Measurements from ENCODE around the gene MEAK7. TPM values are rescaled to one million over a fixed set of nuclear protein-coding genes. Genes with fewer than 3 reads are reported as not detected.

MEAK7 gene
- total RNA-seq, 4 donors from 2014 or later: 9.2 to 15.9 (median 14.3) TPM

DNA sequence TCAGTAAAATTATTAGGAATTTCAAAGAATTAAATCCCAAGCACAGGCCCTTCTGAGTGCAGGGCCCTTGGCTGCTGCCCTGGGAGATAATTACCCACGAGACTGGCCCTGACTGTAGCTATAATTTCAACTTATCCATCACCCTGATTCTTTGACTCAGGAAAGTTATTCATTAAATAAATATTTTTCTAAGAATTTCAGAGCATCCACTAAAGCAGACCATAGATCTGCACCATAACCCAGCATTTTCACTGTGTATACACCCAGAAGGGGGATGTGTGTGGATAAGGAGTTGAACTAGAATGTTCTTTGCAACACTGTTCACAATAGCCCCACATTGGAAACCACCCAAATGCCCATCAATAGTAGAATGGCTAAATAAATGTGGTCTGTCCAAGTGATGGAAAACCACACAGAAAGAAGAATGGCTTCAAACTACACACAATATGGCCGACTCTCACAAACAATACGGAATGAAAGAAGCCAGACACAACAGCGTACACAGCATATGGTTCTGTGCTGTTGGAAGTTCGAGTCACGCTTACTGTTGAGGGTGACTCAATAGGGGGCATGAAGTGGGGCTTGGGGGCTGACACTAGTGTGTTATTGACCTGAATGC lies 33.9 kb upstream of the MEAK7 start:
- peaks cover 0 to under 1% (median 0%) of the 10 kb centered on the region in 4 donors for H3K9me3 ChIP-seq
- 45 to 65% methylated on average over 6 of the region's 6 CpGs for WGBS, 2 donors
- H3K27me3 ChIP-seq: no peaks in the 10 kb centered on the region
- peaks cover 0 to 15% (median 7%) of the 10 kb centered on the region in 4 donors for H3K4me1 ChIP-seq
- H3K36me3 ChIP-seq: no peaks in the 10 kb centered on the region
- DNase-seq (ENCODE audit: low spot score in 2 of 2): no peak
- no peak overlapping the region for H3K4me3 ChIP-seq
- peak overlapping the region in 1 of 4 donors; percentile 40 for H3K27ac ChIP-seq
- TF ChIP-seq, protein P1, sequence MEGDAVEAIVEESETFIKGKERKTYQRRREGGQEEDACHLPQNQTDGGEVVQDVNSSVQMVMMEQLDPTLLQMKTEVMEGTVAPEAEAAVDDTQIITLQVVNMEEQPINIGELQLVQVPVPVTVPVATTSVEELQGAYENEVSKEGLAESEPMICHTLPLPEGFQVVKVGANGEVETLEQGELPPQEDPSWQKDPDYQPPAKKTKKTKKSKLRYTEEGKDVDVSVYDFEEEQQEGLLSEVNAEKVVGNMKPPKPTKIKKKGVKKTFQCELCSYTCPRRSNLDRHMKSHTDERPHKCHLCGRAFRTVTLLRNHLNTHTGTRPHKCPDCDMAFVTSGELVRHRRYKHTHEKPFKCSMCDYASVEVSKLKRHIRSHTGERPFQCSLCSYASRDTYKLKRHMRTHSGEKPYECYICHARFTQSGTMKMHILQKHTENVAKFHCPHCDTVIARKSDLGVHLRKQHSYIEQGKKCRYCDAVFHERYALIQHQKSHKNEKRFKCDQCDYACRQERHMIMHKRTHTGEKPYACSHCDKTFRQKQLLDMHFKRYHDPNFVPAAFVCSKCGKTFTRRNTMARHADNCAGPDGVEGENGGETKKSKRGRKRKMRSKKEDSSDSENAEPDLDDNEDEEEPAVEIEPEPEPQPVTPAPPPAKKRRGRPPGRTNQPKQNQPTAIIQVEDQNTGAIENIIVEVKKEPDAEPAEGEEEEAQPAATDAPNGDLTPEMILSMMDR (IDR thresholded peaks at IDR 0.05): no peak
- TF ChIP-seq EP300 (IDR thresholded peaks at IDR 0.05) (no peak), POLR2A (IDR thresholded peaks at IDR 0.05) (no peak)

DNA sequence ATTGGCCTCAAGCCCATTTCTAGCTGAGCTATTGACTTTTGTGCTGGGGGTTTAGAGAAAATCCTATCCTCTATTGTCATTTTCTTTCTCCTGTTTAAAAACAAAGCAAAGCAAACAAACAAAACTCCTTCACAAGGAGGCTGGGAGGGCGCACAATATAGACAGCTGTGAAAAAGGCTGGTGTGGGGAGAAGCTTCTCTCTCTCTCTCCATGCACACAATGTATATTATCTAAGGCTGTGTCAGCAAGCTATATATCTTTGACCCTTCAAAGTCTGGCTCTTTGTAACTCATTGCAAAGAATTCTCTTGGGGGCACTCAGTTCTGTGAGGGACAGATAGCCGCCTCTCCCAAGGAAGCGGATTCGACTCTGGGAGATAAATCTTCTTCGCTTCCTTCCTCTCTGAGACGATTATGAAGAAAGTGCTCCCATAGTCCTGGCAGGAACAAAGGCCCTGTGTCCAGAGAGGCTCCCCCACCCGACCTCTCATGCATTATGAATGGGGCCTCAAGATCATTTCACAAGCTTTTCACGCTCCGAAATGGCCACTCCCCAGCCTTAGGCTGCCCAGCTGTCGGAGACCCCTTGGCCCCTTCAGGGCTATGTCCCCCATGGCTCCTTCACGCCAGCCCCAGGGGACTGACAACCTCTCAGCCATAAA lies 33.2 kb upstream of the MEAK7 start:
- DNase-seq (ENCODE audit: low spot score in 2 of 2): no peak
- no peaks in the 10 kb centered on the region for H3K36me3 ChIP-seq
- 42 to 57% methylated on average over 11 of the region's 11 CpGs for whole genome bisulfite sequencing, 2 donors
- no peak overlapping the region for H3K4me3 ChIP-seq
- peaks cover 0 to 22% (median 12%) of the 10 kb centered on the region in 4 donors for H3K4me1 ChIP-seq
- H3K27ac ChIP-seq: peak overlapping the region in 1 of 4 donors; percentile 40
- H3K9me3 ChIP-seq: peaks cover 0 to 3% (median 0%) of the 10 kb centered on the region in 4 donors
- no peaks in the 10 kb centered on the region for H3K27me3 ChIP-seq
- no peak for TF ChIP-seq POLR2A (IDR thresholded peaks at IDR 0.05)
- TF ChIP-seq, protein P1 (IDR thresholded peaks at IDR 0.05): no peak
- TF ChIP-seq EP300 (IDR thresholded peaks at IDR 0.05): no peak

DNA sequence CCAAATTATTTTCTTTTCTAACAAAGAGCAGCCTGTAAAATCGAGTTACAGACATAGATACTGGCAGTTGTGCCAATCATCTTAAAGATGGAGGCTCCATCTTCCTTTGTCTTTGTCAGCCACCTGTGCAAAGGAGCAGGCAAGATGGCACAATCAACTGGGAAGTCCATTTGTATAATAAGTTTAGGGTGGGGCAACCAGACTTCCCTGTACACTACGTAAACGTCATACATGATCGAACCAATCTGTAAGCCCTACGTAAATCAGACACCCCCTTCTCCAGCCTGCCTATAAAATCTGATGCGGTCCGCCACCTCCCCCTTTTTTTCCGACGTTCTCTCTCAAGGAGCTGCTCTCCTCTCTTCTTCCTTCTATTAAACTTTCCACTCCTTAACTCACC lies 31.4 kb upstream of the MEAK7 start:
- no peak for DNase-seq (ENCODE audit: low spot score in 2 of 2)
- H3K36me3 ChIP-seq: no peaks in the 10 kb centered on the region
- peaks cover 0 to 3% (median 0%) of the 10 kb centered on the region in 4 donors for H3K9me3 ChIP-seq
- peaks cover 0 to 35% (median 27%) of the 10 kb centered on the region in 4 donors for H3K4me1 ChIP-seq
- WGBS, 2 donors: 80 to 89% methylated on average over 9 of the region's 9 CpGs
- no peaks in the 10 kb centered on the region for H3K27me3 ChIP-seq
- H3K4me3 ChIP-seq: no peak overlapping the region
- no peak overlapping the region for H3K27ac ChIP-seq
- TF ChIP-seq POLR2A (IDR thresholded peaks at IDR 0.05): no peak
- TF ChIP-seq, protein P1 (IDR thresholded peaks at IDR 0.05): no peak
- TF ChIP-seq EP300 (IDR thresholded peaks at IDR 0.05): no peak

DNA sequence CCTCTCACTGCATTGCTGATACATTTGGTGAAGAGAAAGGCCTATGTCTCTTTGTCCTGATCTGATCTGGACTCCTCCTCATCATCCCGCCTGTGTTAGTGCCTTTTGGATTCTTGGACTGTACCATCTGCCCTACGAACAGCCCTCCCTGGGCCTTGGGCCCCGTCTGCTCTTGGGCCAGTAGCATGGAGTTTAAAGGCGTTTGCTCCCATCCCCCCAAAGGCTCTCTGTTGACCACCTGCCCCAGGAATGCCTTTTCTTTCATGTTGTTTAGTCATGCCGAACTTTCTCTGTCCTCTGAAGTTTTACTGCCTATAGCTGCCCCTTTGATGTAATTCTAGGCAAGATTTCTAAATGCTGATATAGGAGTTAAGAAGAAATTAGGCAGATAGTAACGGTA lies 30.9 kb upstream of the MEAK7 start:
- TF ChIP-seq, protein P1 (IDR thresholded peaks at IDR 0.05): no peak
- no peak for TF ChIP-seq POLR2A (IDR thresholded peaks at IDR 0.05)
- no peak for TF ChIP-seq EP300 (IDR thresholded peaks at IDR 0.05)
- Histone ChIP-seq H3K36me3 (no peaks in the 10 kb centered on the region), H3K27me3 (no peaks in the 10 kb centered on the region), H3K9me3 (peaks cover 0 to 3% (median 0%) of the 10 kb centered on the region in 4 donors), H3K27ac (no peak overlapping the region), H3K4me3 (no peak overlapping the region), H3K4me1 (peaks cover 0 to 35% (median 28%) of the 10 kb centered on the region in 4 donors)
- no peak for DNase-seq (ENCODE audit: low spot score in 2 of 2)
- WGBS, 2 donors: 68 to 74% methylated on average over 6 of the region's 6 CpGs

GRCh38 chr16:84534815-84535214 lies 30.4 kb upstream of the MEAK7 start:
- H3K4me3 ChIP-seq: no peak overlapping the region
- peaks cover 0 to 4% (median 0%) of the 10 kb centered on the region in 4 donors for H3K9me3 ChIP-seq
- 93 to 95% methylated on average over 5 of the region's 5 CpGs for WGBS, 2 donors
- peaks cover 0 to 35% (median 28%) of the 10 kb centered on the region in 4 donors for H3K4me1 ChIP-seq
- no peaks in the 10 kb centered on the region for H3K27me3 ChIP-seq
- no peaks in the 10 kb centered on the region for H3K36me3 ChIP-seq
- no peak for DNase-seq (ENCODE audit: low spot score in 2 of 2)
- peak overlapping the region in 1 of 4 donors; percentile 9 for H3K27ac ChIP-seq
- TF ChIP-seq, protein P1 (IDR thresholded peaks at IDR 0.05): no peak
- TF ChIP-seq POLR2A (IDR thresholded peaks at IDR 0.05): no peak
